GM20000 (cell line): ENCODE measurements around the gene VSNL1.

Experiments used
- DNase-seq: peaks from one replicate; pipeline ENCODE4 v3.0.0; 2012; ENCODE audit warnings: low spot score
- CTCF ChIP-seq: IDR thresholded peaks from 2 replicates; pipeline ENCODE4 v1.5.1; 2012; ENCODE audit warnings: mild to moderate bottlenecking, control low read depth; ENCODE audit errors: extremely low read depth, missing control alignments

Gene VSNL1

DNA sequence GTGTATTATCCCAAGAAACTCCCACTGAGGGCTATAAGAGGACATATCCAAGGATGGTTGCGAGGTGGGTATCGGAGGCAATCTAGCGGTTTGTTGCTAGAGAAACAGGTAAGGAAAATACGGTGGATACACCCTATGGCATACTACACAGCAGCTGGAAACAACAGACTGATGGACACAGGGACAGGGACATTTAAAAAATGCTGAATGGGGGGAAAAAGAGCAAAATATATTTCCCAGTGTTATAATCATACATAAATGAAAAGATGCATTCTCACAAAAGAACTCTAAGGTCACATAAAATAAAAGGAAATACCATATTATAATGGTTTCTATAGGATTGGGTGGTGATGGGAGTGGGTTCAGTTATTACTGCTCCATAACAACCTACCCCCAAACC, 117.3 kb downstream of the VSNL1 start:
- TF ChIP-seq CTCF, result no peak
- DNase-seq, result no peak

DNA sequence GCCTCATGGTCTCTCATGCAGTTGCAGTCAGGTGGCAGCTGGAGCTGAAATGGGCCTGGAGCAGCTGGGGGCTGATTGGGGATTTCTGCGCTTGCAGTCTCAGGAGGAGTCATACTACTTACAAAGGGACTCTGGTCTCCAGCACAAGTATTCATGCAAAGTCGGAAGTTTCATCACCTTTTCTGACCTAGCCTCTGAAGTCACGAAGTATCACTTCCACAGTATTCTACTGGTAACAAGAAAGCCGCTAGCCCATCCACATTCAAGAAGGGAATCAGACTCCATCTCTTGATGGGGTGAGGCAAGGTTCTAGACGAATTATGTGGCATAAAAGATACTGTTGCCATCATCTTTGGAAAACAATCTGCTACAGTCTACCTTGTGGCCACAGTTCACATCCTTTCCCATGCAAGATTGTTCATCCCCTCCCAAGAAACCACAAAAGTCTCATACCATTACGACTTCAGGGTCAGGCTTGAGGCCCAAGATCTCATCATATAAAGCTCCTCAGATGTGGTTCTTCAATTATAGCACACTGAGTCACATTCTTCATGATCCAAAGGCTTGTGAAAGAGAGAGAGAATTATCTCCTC, 117.9 kb downstream of the VSNL1 start:
- peak; percentile 34 for DNase-seq
- TF ChIP-seq CTCF, result no peak

DNA sequence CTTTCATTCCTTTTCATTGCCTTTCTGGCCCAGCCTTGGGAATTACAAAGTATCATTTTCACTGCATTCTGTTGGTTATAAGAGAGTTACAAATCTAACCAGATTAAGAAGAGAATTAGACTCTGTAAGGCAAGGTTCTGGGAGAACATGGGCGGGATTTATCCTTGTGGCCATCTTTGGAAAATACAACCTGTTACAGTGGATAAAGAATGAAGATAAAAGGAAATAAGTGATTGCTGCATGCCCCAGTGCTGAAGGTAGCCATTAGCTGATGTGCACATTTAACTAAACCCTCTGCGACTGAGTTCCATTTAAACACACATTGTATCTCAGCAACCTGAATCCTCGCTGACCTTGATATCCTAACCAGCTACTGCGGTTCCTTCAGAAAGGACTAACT, 119.7 kb downstream of the VSNL1 start:
- DNase-seq, result no peak

GRCh38 chr2:17661460-17661859, 121.0 kb downstream of the VSNL1 start:
- no peak for DNase-seq
- TF ChIP-seq CTCF, result no peak

More for the DNA sequence above, 119.7 kb downstream of the VSNL1 start:
- no peak for TF ChIP-seq CTCF

GRCh38 chr2:17662723-17663122, 122.2 kb downstream of the VSNL1 start:
- DNase-seq, result no peak
- TF ChIP-seq CTCF, result no peak

GRCh38 chr2:17664534-17664933, 124.0 kb downstream of the VSNL1 start:
- DNase-seq, result no peak
- TF ChIP-seq CTCF, result no peak

- no peak for DNase-seq
- no peak for TF ChIP-seq CTCF
Measured at GRCh38 chr2:17667898-17668297, 127.4 kb downstream of the VSNL1 start.
